ENCODE results near the gene NAALADL2. TPM values are rescaled to one million over a fixed set of nuclear protein-coding genes. Genes with fewer than 3 reads are reported as not detected.

Gene NAALADL2
- total RNA-seq, 1 donor from 2014 or later = 1.6 TPM

DNA sequence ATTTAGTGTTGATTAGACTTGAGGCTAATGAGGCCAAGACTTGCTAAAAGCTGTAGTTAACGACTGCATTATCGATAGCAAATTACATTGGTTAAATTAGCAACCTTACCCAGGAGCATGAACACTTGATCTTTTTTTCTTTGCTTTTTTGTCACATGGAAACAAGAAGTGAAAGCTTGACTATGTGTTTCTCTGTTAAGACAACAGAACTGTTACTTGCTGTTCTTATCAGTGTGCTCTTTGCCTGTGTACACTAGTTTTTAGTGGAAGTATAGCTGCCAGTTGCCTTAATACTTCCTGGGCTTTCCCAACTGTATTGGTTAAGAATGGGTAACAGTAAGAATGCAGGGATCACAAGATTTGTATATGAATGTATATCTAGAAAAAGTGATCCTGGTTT lies 625.5 kb downstream of the NAALADL2 start:
- H3K27ac Mint-ChIP-seq (ENCODE audit: unreplicated experiment) = no peak overlapping the region
- TF ChIP-seq, protein P1, sequence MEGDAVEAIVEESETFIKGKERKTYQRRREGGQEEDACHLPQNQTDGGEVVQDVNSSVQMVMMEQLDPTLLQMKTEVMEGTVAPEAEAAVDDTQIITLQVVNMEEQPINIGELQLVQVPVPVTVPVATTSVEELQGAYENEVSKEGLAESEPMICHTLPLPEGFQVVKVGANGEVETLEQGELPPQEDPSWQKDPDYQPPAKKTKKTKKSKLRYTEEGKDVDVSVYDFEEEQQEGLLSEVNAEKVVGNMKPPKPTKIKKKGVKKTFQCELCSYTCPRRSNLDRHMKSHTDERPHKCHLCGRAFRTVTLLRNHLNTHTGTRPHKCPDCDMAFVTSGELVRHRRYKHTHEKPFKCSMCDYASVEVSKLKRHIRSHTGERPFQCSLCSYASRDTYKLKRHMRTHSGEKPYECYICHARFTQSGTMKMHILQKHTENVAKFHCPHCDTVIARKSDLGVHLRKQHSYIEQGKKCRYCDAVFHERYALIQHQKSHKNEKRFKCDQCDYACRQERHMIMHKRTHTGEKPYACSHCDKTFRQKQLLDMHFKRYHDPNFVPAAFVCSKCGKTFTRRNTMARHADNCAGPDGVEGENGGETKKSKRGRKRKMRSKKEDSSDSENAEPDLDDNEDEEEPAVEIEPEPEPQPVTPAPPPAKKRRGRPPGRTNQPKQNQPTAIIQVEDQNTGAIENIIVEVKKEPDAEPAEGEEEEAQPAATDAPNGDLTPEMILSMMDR (IDR thresholded peaks at IDR 0.05; ENCODE audit: partially characterized antibody, unreplicated experiment) = no peak
- H3K4me1 Mint-ChIP-seq (ENCODE audit: low read depth, unreplicated experiment) = no peaks in the 10 kb centered on the region
- no peak overlapping the region for H3K4me3 Mint-ChIP-seq (ENCODE audit: unreplicated experiment)
- no peaks in the 10 kb centered on the region for H3K27me3 Mint-ChIP-seq (ENCODE audit: unreplicated experiment)
- H3K9me3 Mint-ChIP-seq (ENCODE audit: unreplicated experiment) = no peaks in the 10 kb centered on the region
- no peak for DNase-seq
- no peaks in the 10 kb centered on the region for H3K36me3 Mint-ChIP-seq (ENCODE audit: unreplicated experiment)

DNA sequence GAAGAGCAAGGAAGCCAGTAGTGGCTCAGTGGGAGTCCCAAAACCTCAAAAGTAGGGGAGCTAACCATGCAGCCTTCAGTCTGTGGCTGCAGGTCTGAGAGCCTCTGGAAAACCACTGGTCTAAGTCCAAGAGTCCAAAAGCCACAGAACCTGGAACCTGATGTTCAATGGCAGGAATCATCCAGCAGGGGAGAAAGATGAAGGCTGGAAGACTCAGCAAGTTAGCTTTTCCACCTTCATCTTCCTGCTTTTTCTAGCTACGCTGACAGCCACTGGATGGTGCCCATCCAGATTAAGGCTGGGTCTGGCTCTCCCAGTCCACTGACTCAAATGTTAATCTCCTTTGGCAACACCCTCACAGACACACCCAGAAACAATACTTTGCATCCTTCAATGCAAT lies 626.3 kb downstream of the NAALADL2 start:
- no peaks in the 10 kb centered on the region for H3K36me3 Mint-ChIP-seq (ENCODE audit: unreplicated experiment)
- no peak overlapping the region for H3K4me3 Mint-ChIP-seq (ENCODE audit: unreplicated experiment)
- H3K4me1 Mint-ChIP-seq (ENCODE audit: low read depth, unreplicated experiment) = no peaks in the 10 kb centered on the region
- TF ChIP-seq, protein P1 (IDR thresholded peaks at IDR 0.05; ENCODE audit: partially characterized antibody, unreplicated experiment) = peak; percentile 22
- H3K27ac Mint-ChIP-seq (ENCODE audit: unreplicated experiment) = no peak overlapping the region
- no peaks in the 10 kb centered on the region for H3K9me3 Mint-ChIP-seq (ENCODE audit: unreplicated experiment)
- no peaks in the 10 kb centered on the region for H3K27me3 Mint-ChIP-seq (ENCODE audit: unreplicated experiment)
- no peak for DNase-seq

DNA sequence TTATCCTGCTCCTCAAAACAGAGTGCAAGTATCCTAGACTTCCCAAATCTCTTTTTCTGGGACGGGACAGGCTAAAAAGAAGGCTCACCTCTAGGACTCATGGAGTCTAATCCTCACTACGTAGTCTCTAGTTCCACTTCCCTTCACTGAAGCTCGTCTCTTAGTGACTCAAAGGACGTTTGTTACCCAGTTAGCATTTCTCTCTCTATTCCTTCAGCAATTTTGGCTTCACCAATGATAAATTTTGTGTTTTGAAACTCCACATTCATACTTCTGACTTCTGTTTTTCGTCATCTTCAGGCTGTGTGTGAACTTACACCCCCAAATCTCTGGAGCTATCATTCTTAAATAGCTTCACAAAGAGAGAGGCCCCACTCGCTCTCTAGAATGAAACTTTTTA lies 627.1 kb downstream of the NAALADL2 start:
- H3K9me3 Mint-ChIP-seq (ENCODE audit: unreplicated experiment) = no peaks in the 10 kb centered on the region
- DNase-seq = no peak
- no peak overlapping the region for H3K27ac Mint-ChIP-seq (ENCODE audit: unreplicated experiment)
- H3K27me3 Mint-ChIP-seq (ENCODE audit: unreplicated experiment) = no peaks in the 10 kb centered on the region
- TF ChIP-seq, protein P1 (IDR thresholded peaks at IDR 0.05; ENCODE audit: partially characterized antibody, unreplicated experiment) = no peak
- no peaks in the 10 kb centered on the region for H3K4me1 Mint-ChIP-seq (ENCODE audit: low read depth, unreplicated experiment)
- no peaks in the 10 kb centered on the region for H3K36me3 Mint-ChIP-seq (ENCODE audit: unreplicated experiment)
- no peak overlapping the region for H3K4me3 Mint-ChIP-seq (ENCODE audit: unreplicated experiment)

DNA sequence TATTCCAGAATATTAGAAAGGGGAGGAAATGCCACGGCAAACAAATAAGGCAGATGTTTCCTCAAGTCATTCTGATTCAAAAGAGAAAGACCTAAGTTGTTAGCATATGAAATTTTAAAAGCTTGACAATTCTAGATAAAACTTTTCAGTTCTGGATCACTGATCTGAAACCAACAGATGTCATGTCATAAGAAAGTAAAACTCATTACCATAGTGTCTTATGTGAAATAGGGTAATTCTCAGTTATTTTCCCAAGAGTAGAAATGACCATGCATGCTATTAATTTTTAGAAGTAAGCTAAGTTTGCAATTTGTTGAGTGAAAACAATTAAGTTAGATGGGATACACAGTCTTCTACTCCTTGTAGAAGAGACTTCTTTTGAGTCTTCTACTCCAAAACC lies 630.3 kb downstream of the NAALADL2 start:
- TF ChIP-seq, protein P1 (IDR thresholded peaks at IDR 0.05; ENCODE audit: partially characterized antibody, unreplicated experiment) = no peak
- H3K4me1 Mint-ChIP-seq (ENCODE audit: low read depth, unreplicated experiment) = no peaks in the 10 kb centered on the region
- no peak overlapping the region for H3K4me3 Mint-ChIP-seq (ENCODE audit: unreplicated experiment)
- no peak overlapping the region for H3K27ac Mint-ChIP-seq (ENCODE audit: unreplicated experiment)
- H3K27me3 Mint-ChIP-seq (ENCODE audit: unreplicated experiment) = no peaks in the 10 kb centered on the region
- H3K9me3 Mint-ChIP-seq (ENCODE audit: unreplicated experiment) = no peaks in the 10 kb centered on the region
- no peak for DNase-seq
- H3K36me3 Mint-ChIP-seq (ENCODE audit: unreplicated experiment) = no peaks in the 10 kb centered on the region

DNA sequence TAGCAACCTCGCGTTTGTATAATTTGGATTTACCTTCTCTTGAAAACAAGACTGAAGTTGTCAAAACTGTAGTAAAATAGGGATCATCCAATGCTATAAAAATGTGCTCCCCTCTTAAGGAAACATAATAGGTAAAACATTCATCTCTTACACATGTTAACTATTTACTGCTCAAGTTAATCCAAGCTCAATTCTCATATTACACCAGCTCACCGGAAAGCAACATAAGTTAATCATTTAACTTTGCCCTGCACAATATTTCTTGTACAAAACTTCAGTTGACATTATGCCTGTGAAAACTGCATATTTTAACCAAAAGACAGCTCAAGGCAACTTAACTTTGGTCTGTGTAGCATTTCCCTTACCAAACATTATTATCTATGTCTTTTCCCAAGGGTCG lies 634.2 kb downstream of the NAALADL2 start:
- no peak for DNase-seq
- TF ChIP-seq, protein P1 (IDR thresholded peaks at IDR 0.05; ENCODE audit: partially characterized antibody, unreplicated experiment) = no peak
- Mint-ChIP-seq H3K4me3 (ENCODE audit: unreplicated experiment) (no peak overlapping the region), H3K4me1 (ENCODE audit: low read depth, unreplicated experiment) (no peaks in the 10 kb centered on the region), H3K27me3 (ENCODE audit: unreplicated experiment) (no peaks in the 10 kb centered on the region), H3K36me3 (ENCODE audit: unreplicated experiment) (no peaks in the 10 kb centered on the region), H3K27ac (ENCODE audit: unreplicated experiment) (no peak overlapping the region), H3K9me3 (ENCODE audit: unreplicated experiment) (no peaks in the 10 kb centered on the region)

All from glutamatergic neuron (in vitro differentiated cells).